ENCODE measurements around the gene DCN.

DCN gene

DNA sequence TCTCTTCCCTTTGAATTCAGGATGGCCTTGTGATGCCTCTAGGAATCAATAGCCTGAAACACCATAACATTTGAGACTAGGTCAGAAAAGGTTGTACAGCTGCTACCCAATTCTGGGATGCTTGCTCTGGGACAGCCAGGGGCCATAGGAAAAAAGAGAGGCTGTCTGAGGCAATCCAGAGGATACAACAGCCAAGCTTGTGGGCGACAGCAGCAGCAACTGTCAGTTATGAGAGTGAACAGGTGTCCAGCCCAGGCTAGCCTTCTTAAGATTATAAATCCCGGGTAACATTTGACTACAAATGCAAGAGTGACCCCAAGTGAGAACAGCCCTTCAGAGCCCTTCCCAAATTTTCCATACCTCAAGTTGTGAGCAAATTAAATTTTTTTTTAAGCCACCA is 11.1 kb downstream of the DCN start:
- no peak overlapping the region for H2BK15ac ChIP-seq (ENCODE audit: low read depth, poor library complexity, severe bottlenecking)
- DNase-seq: no peak

DNA sequence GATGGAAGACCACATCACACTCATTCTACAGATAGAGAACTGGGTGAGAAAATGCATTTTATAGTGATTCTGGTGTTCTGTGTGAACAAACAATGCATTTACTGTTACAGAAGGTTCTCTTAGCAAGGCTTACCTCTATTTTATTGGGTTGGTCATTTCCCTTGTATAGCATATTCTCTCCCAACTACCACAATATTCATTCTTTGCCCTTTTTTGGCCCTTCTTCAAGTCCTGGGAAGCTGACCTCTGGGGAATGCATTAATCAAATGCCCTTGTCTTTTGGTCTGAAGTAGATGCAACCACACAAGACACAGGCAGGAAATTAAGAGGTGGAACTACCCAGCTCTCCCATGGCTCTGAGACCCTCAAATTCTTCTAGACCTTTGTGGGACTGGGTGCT is 19.5 kb downstream of the DCN start:
- H3K14ac ChIP-seq (ENCODE audit: low read length in 2 of 2): no peak overlapping the region
- H3K4me3 ChIP-seq (ENCODE audit: insufficient read depth in 1 of 2, low read depth in 1 of 2, low read length in 2 of 2): no peak overlapping the region

More for the DNA sequence above, 11.1 kb downstream of the DCN start:
- Histone ChIP-seq H2AK5ac (ENCODE audit: low read length, severe bottlenecking) (no peak overlapping the region), H3K18ac (ENCODE audit: low read depth in 1 of 2, low read length in 2 of 2) (no peak overlapping the region), H3K4me1 (ENCODE audit: control insufficient read depth, insufficient read depth, low read depth, low read length) (no peaks in the 10 kb centered on the region), H2BK12ac (ENCODE audit: low read length in 2 of 2) (no peak overlapping the region), H4K91ac (ENCODE audit: low read length) (no peak overlapping the region), H3K4me3 (ENCODE audit: insufficient read depth in 1 of 2, low read depth in 1 of 2, low read length in 2 of 2) (no peak overlapping the region), H3K9me3 (ENCODE audit: control insufficient read depth, low read length) (peaks cover 44% of the 10 kb centered on the region), H3K14ac (ENCODE audit: low read length in 2 of 2) (no peak overlapping the region), H2BK120ac (ENCODE audit: low read depth, low read length) (no peak overlapping the region), H2BK5ac (ENCODE audit: low read depth, low read length, poor library complexity, severe bottlenecking) (no peak overlapping the region), H3K27me3 (ENCODE audit: control insufficient read depth in 1 of 2, insufficient read depth in 1 of 2, low read length in 2 of 2) (no peaks in the 10 kb centered on the region), H3K23ac (ENCODE audit: low read length in 2 of 2) (no peak overlapping the region), H4K8ac (ENCODE audit: low read length) (no peak overlapping the region), H3K36me3 (ENCODE audit: control insufficient read depth in 1 of 2, insufficient read depth in 2 of 2, low read depth in 1 of 2, low read length in 2 of 2) (peaks cover 0 to 96% of the 10 kb centered on the region in 2 experiments), H2AFZ (ENCODE audit: low read depth, low read length) (no peak overlapping the region), H3K4ac (ENCODE audit: low read depth in 1 of 2, low read length in 2 of 2) (no peak overlapping the region), H3K4me2 (ENCODE audit: low read length, poor library complexity, severe bottlenecking) (no peak overlapping the region), H3K9ac (ENCODE audit: low read length) (no peak overlapping the region), H3K27ac (ENCODE audit: low read length, poor library complexity, severe bottlenecking) (no peak overlapping the region), H3K79me1 (replicated peaks; ENCODE audit: low read length, poor library complexity, severe bottlenecking) (no peaks in the 10 kb centered on the region)
- WGBS: 64% methylated on average over 2 of the region's 2 CpGs

DNA sequence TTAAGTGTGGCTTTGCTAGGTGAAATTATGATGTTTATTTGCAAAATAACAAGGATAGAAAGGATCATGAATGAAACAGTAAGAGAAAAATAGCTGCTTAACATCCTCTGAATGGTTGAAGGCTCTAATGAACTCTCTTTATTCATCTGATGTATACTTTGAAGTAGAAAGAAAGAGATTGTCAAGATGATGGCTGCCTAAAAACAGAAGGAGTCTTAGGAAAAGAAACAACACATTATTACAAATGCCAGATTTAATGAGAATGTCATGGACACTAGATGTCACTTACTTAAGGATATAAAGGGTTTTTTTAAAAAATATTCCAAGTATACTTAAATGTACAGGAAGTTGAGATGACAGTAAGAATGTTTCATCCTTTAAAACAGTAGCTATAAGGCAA is 21.6 kb downstream of the DCN start:
- no peaks in the 10 kb centered on the region for H3K4me1 ChIP-seq (ENCODE audit: control insufficient read depth, insufficient read depth, low read depth, low read length)
- peaks cover 0 to 96% of the 10 kb centered on the region in 2 experiments for H3K36me3 ChIP-seq (ENCODE audit: control insufficient read depth in 1 of 2, insufficient read depth in 2 of 2, low read depth in 1 of 2, low read length in 2 of 2)
- H2BK5ac ChIP-seq (ENCODE audit: low read depth, low read length, poor library complexity, severe bottlenecking): no peak overlapping the region
- H3K23ac ChIP-seq (ENCODE audit: low read length in 2 of 2): no peak overlapping the region
- H3K4me2 ChIP-seq (ENCODE audit: low read length, poor library complexity, severe bottlenecking): no peak overlapping the region
- no peak overlapping the region for H3K4me3 ChIP-seq (ENCODE audit: insufficient read depth in 1 of 2, low read depth in 1 of 2, low read length in 2 of 2)
- no peak overlapping the region for H2AFZ ChIP-seq (ENCODE audit: low read depth, low read length)
- H4K91ac ChIP-seq (ENCODE audit: low read length): no peak overlapping the region
- no peak overlapping the region for H2AK5ac ChIP-seq (ENCODE audit: low read length, severe bottlenecking)
- peaks cover 11% of the 10 kb centered on the region for H3K9me3 ChIP-seq (ENCODE audit: control insufficient read depth, low read length)
- no peak overlapping the region for H2BK12ac ChIP-seq (ENCODE audit: low read length in 2 of 2)
- no peak overlapping the region for H2BK120ac ChIP-seq (ENCODE audit: low read depth, low read length)
- H3K27me3 ChIP-seq (ENCODE audit: control insufficient read depth in 1 of 2, insufficient read depth in 1 of 2, low read length in 2 of 2): no peaks in the 10 kb centered on the region
- H3K4ac ChIP-seq (ENCODE audit: low read depth in 1 of 2, low read length in 2 of 2): no peak overlapping the region
- no peak overlapping the region for H3K14ac ChIP-seq (ENCODE audit: low read length in 2 of 2)
- no peak overlapping the region for H3K18ac ChIP-seq (ENCODE audit: low read depth in 1 of 2, low read length in 2 of 2)
- no peak overlapping the region for H2BK15ac ChIP-seq (ENCODE audit: low read depth, poor library complexity, severe bottlenecking)
- no peak overlapping the region for H3K27ac ChIP-seq (ENCODE audit: low read length, poor library complexity, severe bottlenecking)
- no peaks in the 10 kb centered on the region for H3K79me1 ChIP-seq (replicated peaks; ENCODE audit: low read length, poor library complexity, severe bottlenecking)
- DNase-seq: no peak
- no peak overlapping the region for H3K9ac ChIP-seq (ENCODE audit: low read length)
- H4K8ac ChIP-seq (ENCODE audit: low read length): no peak overlapping the region

More for the DNA sequence above, 19.5 kb downstream of the DCN start:
- H3K18ac ChIP-seq (ENCODE audit: low read depth in 1 of 2, low read length in 2 of 2): no peak overlapping the region
- H2AFZ ChIP-seq (ENCODE audit: low read depth, low read length): no peak overlapping the region
- H4K8ac ChIP-seq (ENCODE audit: low read length): no peak overlapping the region
- H3K36me3 ChIP-seq (ENCODE audit: control insufficient read depth in 1 of 2, insufficient read depth in 2 of 2, low read depth in 1 of 2, low read length in 2 of 2): peaks cover 0 to 97% of the 10 kb centered on the region in 2 experiments
- H3K79me1 ChIP-seq (replicated peaks; ENCODE audit: low read length, poor library complexity, severe bottlenecking): no peaks in the 10 kb centered on the region
- H3K9ac ChIP-seq (ENCODE audit: low read length): no peak overlapping the region
- H2BK5ac ChIP-seq (ENCODE audit: low read depth, low read length, poor library complexity, severe bottlenecking): no peak overlapping the region
- no peak overlapping the region for H2BK120ac ChIP-seq (ENCODE audit: low read depth, low read length)
- no peak overlapping the region for H2BK15ac ChIP-seq (ENCODE audit: low read depth, poor library complexity, severe bottlenecking)
- H4K91ac ChIP-seq (ENCODE audit: low read length): no peak overlapping the region
- H3K4ac ChIP-seq (ENCODE audit: low read depth in 1 of 2, low read length in 2 of 2): no peak overlapping the region
- H3K9me3 ChIP-seq (ENCODE audit: control insufficient read depth, low read length): peaks cover 31% of the 10 kb centered on the region
- H3K23ac ChIP-seq (ENCODE audit: low read length in 2 of 2): no peak overlapping the region
- H3K27ac ChIP-seq (ENCODE audit: low read length, poor library complexity, severe bottlenecking): no peak overlapping the region
- no peaks in the 10 kb centered on the region for H3K27me3 ChIP-seq (ENCODE audit: control insufficient read depth in 1 of 2, insufficient read depth in 1 of 2, low read length in 2 of 2)
- no peak overlapping the region for H3K4me2 ChIP-seq (ENCODE audit: low read length, poor library complexity, severe bottlenecking)
- no peak overlapping the region for H2BK12ac ChIP-seq (ENCODE audit: low read length in 2 of 2)
- DNase-seq: no peak
- no peak overlapping the region for H2AK5ac ChIP-seq (ENCODE audit: low read length, severe bottlenecking)
- H3K4me1 ChIP-seq (ENCODE audit: control insufficient read depth, insufficient read depth, low read depth, low read length): no peaks in the 10 kb centered on the region

DNA sequence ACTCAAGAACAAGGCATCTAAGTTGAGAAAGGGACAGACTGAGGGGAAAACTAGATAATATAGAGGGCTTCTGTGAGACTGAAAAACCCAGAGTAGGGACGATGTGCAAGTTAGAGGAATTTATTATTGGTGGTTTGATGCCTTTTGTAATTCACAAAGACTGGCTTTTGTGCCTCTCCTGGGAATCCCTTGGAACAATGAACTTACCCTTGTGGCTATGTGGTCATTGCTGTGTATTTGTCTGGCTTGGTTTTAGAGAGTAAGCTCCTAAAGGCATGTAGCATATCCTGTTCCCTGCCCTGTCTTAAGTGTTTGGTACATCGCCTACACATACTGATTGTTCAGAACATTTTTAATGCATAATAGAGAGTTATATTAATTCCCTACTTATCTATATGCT is 26.6 kb downstream of the DCN start:
- 50% methylated on average over 1 of the region's 2 CpGs for WGBS

More for the DNA sequence above, 26.6 kb downstream of the DCN start:
- Histone ChIP-seq H4K8ac (ENCODE audit: low read length) (no peak overlapping the region), H3K4me1 (ENCODE audit: control insufficient read depth, insufficient read depth, low read depth, low read length) (no peaks in the 10 kb centered on the region), H3K18ac (ENCODE audit: low read depth in 1 of 2, low read length in 2 of 2) (no peak overlapping the region), H3K9ac (ENCODE audit: low read length) (peak overlapping the region; percentile 31), H3K14ac (ENCODE audit: low read length in 2 of 2) (no peak overlapping the region), H2BK120ac (ENCODE audit: low read depth, low read length) (no peak overlapping the region), H2AK5ac (ENCODE audit: low read length, severe bottlenecking) (no peak overlapping the region), H3K4me2 (ENCODE audit: low read length, poor library complexity, severe bottlenecking) (no peak overlapping the region), H4K91ac (ENCODE audit: low read length) (no peak overlapping the region), H2BK12ac (ENCODE audit: low read length in 2 of 2) (no peak overlapping the region), H2BK15ac (ENCODE audit: low read depth, poor library complexity, severe bottlenecking) (no peak overlapping the region), H3K9me3 (ENCODE audit: control insufficient read depth, low read length) (no peaks in the 10 kb centered on the region), H3K27ac (ENCODE audit: low read length, poor library complexity, severe bottlenecking) (no peak overlapping the region), H3K4ac (ENCODE audit: low read depth in 1 of 2, low read length in 2 of 2) (no peak overlapping the region), H2BK5ac (ENCODE audit: low read depth, low read length, poor library complexity, severe bottlenecking) (no peak overlapping the region), H3K36me3 (ENCODE audit: control insufficient read depth in 1 of 2, insufficient read depth in 2 of 2, low read depth in 1 of 2, low read length in 2 of 2) (peaks cover 0 to 99% of the 10 kb centered on the region in 2 experiments), H3K79me1 (replicated peaks; ENCODE audit: low read length, poor library complexity, severe bottlenecking) (no peaks in the 10 kb centered on the region), H3K27me3 (ENCODE audit: control insufficient read depth in 1 of 2, insufficient read depth in 1 of 2, low read length in 2 of 2) (no peaks in the 10 kb centered on the region), H3K4me3 (ENCODE audit: insufficient read depth in 1 of 2, low read depth in 1 of 2, low read length in 2 of 2) (no peak overlapping the region), H2AFZ (ENCODE audit: low read depth, low read length) (no peak overlapping the region), H3K23ac (ENCODE audit: low read length in 2 of 2) (no peak overlapping the region)
- DNase-seq: no peak
